Measurements from ENCODE around the gene RACGAP1. TPM values are rescaled to one million over a fixed set of nuclear protein-coding genes. Genes with fewer than 3 reads are reported as not detected.

Gene RACGAP1
- total RNA-seq, 3 donors from 2014 or later, result 22.6 to 26.0 (median 25.6) TPM

DNA sequence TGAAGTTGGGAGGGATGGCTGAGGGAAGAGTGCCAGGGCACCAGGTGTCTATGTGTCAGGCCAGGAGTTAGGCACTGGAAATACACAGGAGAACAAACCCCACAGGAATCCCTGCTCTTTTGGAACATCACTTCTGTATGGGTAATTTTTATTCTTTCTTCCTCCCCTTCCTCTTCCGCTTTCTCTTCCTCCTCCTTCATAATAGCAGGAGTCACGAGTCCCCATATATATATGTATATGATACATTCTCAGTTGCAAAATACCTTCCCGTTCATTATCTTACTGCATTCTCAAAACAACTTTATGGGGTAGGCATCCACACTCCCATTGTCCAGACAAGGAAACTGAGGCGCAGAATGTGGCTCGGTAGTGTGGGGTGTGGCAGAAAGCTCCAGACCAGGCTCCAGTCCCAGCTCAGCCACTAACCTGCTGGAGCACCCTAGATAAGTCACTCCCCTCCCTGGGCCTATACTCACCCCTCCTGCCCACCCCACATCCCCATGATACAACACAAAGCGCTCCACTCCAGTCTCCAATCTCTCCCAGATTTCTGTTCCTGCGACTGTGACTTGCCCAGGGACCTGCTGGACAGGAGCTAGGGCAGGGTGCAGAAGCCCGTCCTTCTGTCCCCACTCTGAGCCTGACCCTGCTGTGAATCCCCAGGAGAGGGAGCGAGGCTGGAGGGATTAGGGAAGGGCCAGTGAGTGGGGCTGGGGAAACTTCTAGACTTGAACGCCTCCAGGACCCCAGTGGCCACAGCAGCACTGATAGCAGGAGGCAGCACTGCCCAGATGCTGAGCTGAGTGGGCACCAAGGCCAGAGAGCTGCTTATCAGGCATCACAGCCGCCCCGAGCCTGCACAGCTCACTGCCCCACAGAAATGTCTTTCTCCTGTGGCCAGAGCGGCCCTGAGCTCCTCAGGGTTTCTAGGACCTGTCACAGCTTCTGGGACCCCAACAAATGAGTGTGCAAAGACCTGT, 76.1 kb downstream of the RACGAP1 start:
- Mint-ChIP-seq H3K27me3 (ENCODE audit: low read depth) (peaks cover 7% of the 10 kb centered on the region), H3K4me3 (no peak overlapping the region), H3K36me3 (ENCODE audit: insufficient read depth) (no peaks in the 10 kb centered on the region), H3K4me1 (ENCODE audit: low read depth) (peaks cover 21% of the 10 kb centered on the region), H3K9me3 (no peaks in the 10 kb centered on the region)
- no peak for ATAC-seq
- no peak for DNase-seq

- H3K27me3 Mint-ChIP-seq (ENCODE audit: low read depth), result peaks cover 2% of the 10 kb centered on the region
- H3K4me1 Mint-ChIP-seq (ENCODE audit: low read depth), result peaks cover 29% of the 10 kb centered on the region
- no peaks in the 10 kb centered on the region for H3K36me3 Mint-ChIP-seq (ENCODE audit: insufficient read depth)
Measured at GRCh38 chr12:49947593-49948226, 77.6 kb downstream of the RACGAP1 start.

DNA sequence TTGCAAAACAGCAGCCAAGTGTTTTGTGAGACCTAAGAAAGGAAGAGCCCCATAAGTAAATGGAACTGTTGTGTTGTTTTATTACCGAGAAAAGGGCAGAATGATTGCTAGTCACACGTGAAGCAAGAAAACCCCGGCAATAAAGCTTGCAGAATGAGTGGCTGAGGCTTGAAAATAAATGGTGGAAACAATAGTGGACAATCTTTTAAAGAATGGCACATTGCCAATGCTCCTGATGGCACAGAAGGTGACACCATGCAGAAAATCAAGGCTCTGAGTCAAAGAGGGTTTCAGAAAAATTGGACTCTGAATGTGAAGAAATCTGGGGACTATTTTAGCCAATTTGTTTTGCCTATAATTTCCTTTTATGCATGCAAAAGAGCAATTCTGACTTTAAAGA, 78.8 kb downstream of the RACGAP1 start:
- no peak for ATAC-seq
- DNase-seq, result no peak
- H3K4me3 Mint-ChIP-seq, result no peak overlapping the region
- no peaks in the 10 kb centered on the region for H3K36me3 Mint-ChIP-seq (ENCODE audit: insufficient read depth)
- H3K9me3 Mint-ChIP-seq, result no peaks in the 10 kb centered on the region
- peaks cover 2% of the 10 kb centered on the region for H3K27me3 Mint-ChIP-seq (ENCODE audit: low read depth)
- peaks cover 37% of the 10 kb centered on the region for H3K4me1 Mint-ChIP-seq (ENCODE audit: low read depth)

More at GRCh38 chr12:49947593-49948226, 77.6 kb downstream of the RACGAP1 start:
- DNase-seq (no peak), ATAC-seq (no peak)
- Mint-ChIP-seq H3K9me3 (no peaks in the 10 kb centered on the region), H3K4me3 (no peak overlapping the region)

DNA sequence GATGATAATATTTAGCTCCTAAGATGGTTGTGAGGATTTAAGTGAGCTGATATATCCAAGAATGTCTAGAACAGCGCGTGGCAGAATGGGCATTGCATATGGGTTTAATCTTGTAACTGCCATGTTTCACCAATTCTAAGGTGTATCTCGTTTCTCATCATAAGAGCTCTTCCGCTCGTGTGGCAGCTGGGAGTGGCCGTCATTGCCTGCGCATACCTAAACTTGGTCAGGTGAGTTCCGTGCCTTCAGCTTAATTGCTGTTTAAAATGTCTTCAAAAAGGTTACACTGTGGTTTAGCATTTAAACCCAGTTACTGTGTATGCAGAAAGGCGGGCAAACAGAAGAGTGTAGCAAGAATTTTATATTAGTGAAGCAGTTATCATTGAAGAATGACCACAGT, 79.2 kb downstream of the RACGAP1 start:
- H3K27me3 Mint-ChIP-seq (ENCODE audit: low read depth), result peaks cover 2% of the 10 kb centered on the region
- H3K4me3 Mint-ChIP-seq, result peak overlapping the region; percentile 78
- no peak for DNase-seq
- ATAC-seq, result no peak
- H3K4me1 Mint-ChIP-seq (ENCODE audit: low read depth), result peaks cover 38% of the 10 kb centered on the region
- no peaks in the 10 kb centered on the region for H3K36me3 Mint-ChIP-seq (ENCODE audit: insufficient read depth)
- no peaks in the 10 kb centered on the region for H3K9me3 Mint-ChIP-seq

DNA sequence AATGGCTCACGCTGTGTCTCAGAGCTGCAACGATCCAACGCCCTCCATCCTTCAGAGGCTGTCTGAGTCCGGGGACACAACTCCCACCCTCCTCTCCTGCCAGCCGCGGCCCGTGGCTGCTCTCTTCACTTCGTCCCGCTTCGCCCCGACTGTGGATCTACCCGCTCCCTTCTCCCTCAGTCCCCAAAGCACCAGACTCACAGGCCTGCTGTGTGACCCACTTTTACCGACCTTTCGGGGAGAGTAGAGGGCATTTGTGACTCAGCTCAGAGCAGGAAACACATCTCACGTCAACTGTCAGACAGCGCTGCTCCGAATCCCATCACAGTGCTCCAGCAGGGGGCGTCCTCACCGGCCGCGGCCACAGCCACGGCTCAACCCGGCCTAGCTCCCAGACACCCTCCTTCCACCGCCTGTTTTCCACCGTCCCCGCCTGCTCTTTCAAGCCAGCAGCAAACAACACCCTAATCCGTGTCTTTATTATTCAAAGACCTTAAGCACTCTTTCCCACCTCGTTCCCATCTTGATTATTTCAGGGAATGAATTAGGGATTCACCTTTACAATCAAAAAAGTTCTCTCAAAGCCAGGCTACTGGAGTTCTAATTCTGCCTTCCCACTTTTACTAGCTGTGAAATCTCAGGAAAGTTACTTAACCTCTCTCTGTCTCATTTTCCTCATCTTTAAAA, 79.8 kb downstream of the RACGAP1 start:
- Mint-ChIP-seq H3K27me3 (ENCODE audit: low read depth) (peaks cover 2% of the 10 kb centered on the region), H3K4me3 (peak overlapping the region; percentile 78), H3K4me1 (ENCODE audit: low read depth) (peaks cover 38% of the 10 kb centered on the region), H3K9me3 (no peaks in the 10 kb centered on the region), H3K36me3 (ENCODE audit: insufficient read depth) (no peaks in the 10 kb centered on the region)
- ATAC-seq (peak; percentile 97 to 99), DNase-seq (peak; percentile 88)

GRCh38 chr12:49944718-49945117, 80.6 kb downstream of the RACGAP1 start:
- Mint-ChIP-seq H3K4me3 (no peak overlapping the region), H3K36me3 (ENCODE audit: insufficient read depth) (no peaks in the 10 kb centered on the region), H3K9me3 (no peaks in the 10 kb centered on the region), H3K27me3 (ENCODE audit: low read depth) (peaks cover 2% of the 10 kb centered on the region), H3K4me1 (ENCODE audit: low read depth) (peaks cover 38% of the 10 kb centered on the region)
- DNase-seq, result no peak
- no peak for ATAC-seq

- Mint-ChIP-seq H3K9me3 (no peaks in the 10 kb centered on the region), H3K36me3 (ENCODE audit: insufficient read depth) (no peaks in the 10 kb centered on the region), H3K27me3 (ENCODE audit: low read depth) (peaks cover 2% of the 10 kb centered on the region), H3K4me1 (ENCODE audit: low read depth) (peaks cover 38% of the 10 kb centered on the region), H3K4me3 (no peak overlapping the region)
- DNase-seq (no peak), ATAC-seq (no peak)
Measured at GRCh38 chr12:49944046-49944445, 81.2 kb downstream of the RACGAP1 start.

DNA sequence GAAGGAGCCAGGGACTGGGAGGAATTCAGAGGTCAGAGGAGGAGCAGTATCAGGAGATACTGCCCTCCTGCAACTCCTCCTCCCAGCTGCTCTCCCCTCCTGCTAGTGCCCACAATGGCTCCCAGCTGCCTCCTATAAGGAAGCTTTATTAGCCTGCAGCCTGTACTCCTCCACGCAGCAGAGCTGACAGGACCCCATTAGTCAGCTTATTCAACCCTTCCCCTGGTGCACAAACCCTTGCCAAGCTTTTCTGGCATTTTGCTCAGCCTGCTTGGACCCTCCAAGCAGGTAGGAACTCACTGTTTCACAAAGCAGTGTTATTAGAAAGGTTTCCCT, 81.7 kb downstream of the RACGAP1 start:
- Mint-ChIP-seq H3K27me3 (ENCODE audit: low read depth) (peaks cover 2% of the 10 kb centered on the region), H3K9me3 (no peaks in the 10 kb centered on the region), H3K4me1 (ENCODE audit: low read depth) (peaks cover 38% of the 10 kb centered on the region), H3K36me3 (ENCODE audit: insufficient read depth) (no peaks in the 10 kb centered on the region), H3K4me3 (no peak overlapping the region)
- ATAC-seq (no peak), DNase-seq (no peak)

GRCh38 chr12:49942921-49943624, 82.2 kb downstream of the RACGAP1 start:
- no peaks in the 10 kb centered on the region for H3K36me3 Mint-ChIP-seq (ENCODE audit: insufficient read depth)
- no peaks in the 10 kb centered on the region for H3K9me3 Mint-ChIP-seq
- no peak overlapping the region for H3K4me3 Mint-ChIP-seq
- peaks cover under 1% of the 10 kb centered on the region for H3K27me3 Mint-ChIP-seq (ENCODE audit: low read depth)
- ATAC-seq (no peak), DNase-seq (no peak)
- H3K4me1 Mint-ChIP-seq (ENCODE audit: low read depth), result peaks cover 38% of the 10 kb centered on the region

GRCh38 chr12:49942512-49942893, 82.8 kb downstream of the RACGAP1 start:
- Mint-ChIP-seq H3K4me1 (ENCODE audit: low read depth) (peaks cover 38% of the 10 kb centered on the region), H3K27me3 (ENCODE audit: low read depth) (no peaks in the 10 kb centered on the region), H3K36me3 (ENCODE audit: insufficient read depth) (no peaks in the 10 kb centered on the region), H3K4me3 (no peak overlapping the region), H3K9me3 (no peaks in the 10 kb centered on the region)
- DNase-seq (no peak), ATAC-seq (no peak)

DNA sequence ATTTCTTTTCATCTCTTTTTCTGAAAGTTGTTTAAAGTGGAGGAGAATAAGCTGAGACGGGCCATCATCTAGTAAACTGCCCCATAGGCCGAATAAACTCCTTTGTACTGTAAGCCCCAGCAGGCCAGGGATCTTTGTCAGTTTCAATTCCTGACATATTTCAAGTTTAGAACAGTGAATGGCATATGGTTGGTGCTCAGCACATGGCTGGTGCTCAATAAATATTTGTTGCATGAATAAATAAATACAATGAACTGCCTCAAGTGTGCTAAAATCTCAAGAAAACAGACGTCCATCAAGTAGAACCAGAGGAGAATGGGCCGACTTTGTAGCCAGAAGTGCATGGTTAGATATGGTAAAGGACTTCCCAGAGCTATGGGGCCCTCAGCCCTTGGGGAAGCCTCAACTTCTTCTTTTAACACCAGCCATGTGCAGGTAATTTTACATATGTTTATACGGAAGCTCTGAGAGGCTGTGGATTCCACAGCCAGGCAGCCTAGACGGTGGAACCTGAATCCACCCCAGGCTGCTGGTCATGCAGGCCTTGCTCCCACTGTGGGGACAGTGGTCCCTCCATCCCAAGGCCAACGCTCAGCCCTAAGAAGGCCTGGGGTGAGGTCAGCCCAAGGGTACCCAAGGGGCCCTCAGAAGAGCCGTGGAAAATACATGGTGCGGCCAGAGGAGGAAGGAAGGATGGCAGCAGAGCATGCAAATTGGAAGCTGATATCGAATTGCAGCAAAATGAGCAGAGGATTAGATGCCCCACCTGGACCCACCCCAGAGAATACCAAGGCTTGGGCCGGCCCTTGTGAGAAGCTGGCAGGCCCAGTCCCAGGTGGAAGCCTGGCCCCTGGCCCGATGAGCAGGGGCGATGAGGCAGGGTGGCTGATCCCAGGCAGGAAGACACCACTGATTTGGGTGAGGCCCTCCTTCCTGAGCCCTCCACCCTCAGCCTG, 83.5 kb downstream of the RACGAP1 start:
- Mint-ChIP-seq H3K36me3 (ENCODE audit: insufficient read depth) (no peaks in the 10 kb centered on the region), H3K4me3 (no peak overlapping the region), H3K9me3 (no peaks in the 10 kb centered on the region), H3K4me1 (ENCODE audit: low read depth) (peaks cover 38% of the 10 kb centered on the region), H3K27me3 (ENCODE audit: low read depth) (no peaks in the 10 kb centered on the region)
- DNase-seq (no peak), ATAC-seq (no peak)

DNA sequence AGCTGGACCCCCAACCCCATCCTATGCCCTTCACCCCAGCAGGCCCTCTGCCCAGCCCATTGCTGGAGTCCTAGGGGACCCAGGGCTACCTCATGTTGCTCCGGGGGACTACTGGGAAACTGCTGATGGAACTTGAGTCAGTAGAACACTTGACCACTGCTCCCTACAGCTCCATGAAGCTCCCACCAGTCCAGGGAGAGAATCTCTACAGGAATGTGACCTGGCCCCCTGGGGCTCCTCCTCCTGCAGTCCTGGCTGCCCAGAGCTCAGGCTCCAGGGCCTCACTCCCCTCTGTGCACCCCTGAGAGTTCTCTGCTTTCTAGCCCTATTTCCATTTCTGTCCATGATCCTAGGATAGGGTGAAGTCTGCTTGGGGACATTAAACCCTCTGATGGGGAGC, 85.6 kb downstream of the RACGAP1 start:
- peaks cover 11% of the 10 kb centered on the region for H3K27me3 Mint-ChIP-seq (ENCODE audit: low read depth)
- ATAC-seq (no peak), DNase-seq (no peak)
- no peaks in the 10 kb centered on the region for H3K36me3 Mint-ChIP-seq (ENCODE audit: insufficient read depth)
- no peaks in the 10 kb centered on the region for H3K9me3 Mint-ChIP-seq
- no peak overlapping the region for H3K4me3 Mint-ChIP-seq
- H3K4me1 Mint-ChIP-seq (ENCODE audit: low read depth), result peaks cover 22% of the 10 kb centered on the region

- H3K27me3 Mint-ChIP-seq (ENCODE audit: low read depth), result peaks cover 11% of the 10 kb centered on the region
- no peak overlapping the region for H3K4me3 Mint-ChIP-seq
- H3K36me3 Mint-ChIP-seq (ENCODE audit: insufficient read depth), result no peaks in the 10 kb centered on the region
- no peak for ATAC-seq
- DNase-seq, result no peak
- no peaks in the 10 kb centered on the region for H3K9me3 Mint-ChIP-seq
- H3K4me1 Mint-ChIP-seq (ENCODE audit: low read depth), result peaks cover 18% of the 10 kb centered on the region
Measured at GRCh38 chr12:49939307-49939706, 86.0 kb downstream of the RACGAP1 start.

Measured in activated T-cell treated with anti-CD3 and anti-CD28 coated beads, Interleukin-2, amount 50 U/mL, for 4 hours (primary cell).